ENCODE data around the gene SHOX. TPM values are rescaled to one million over a fixed set of nuclear protein-coding genes. Genes with fewer than 3 reads are reported as not detected.

SHOX gene
- total RNA-seq, 2 donors from 2014 or later = not detected

DNA sequence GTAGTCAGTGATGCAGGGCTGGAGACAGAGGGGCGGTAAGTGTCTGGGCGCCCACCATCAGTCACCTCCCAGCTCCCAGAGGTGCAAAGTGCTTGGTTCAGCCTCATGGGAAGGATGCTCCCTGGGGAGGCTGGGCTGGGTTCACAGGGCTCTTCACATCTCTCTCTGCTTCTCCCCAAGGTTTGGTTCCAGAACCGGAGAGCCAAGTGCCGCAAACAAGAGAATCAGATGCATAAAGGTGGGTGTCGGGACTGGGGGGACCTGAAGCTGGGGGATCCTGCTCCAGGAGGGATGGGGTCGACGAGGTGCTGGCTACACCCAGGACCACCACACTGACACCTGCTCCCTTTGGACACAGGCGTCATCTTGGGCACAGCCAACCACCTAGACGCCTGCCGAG, 10.1 kb downstream of the SHOX start:
- DNase-seq = no peak
- intact Hi-C loops (cut with DNase I) = no loop called here

DNA sequence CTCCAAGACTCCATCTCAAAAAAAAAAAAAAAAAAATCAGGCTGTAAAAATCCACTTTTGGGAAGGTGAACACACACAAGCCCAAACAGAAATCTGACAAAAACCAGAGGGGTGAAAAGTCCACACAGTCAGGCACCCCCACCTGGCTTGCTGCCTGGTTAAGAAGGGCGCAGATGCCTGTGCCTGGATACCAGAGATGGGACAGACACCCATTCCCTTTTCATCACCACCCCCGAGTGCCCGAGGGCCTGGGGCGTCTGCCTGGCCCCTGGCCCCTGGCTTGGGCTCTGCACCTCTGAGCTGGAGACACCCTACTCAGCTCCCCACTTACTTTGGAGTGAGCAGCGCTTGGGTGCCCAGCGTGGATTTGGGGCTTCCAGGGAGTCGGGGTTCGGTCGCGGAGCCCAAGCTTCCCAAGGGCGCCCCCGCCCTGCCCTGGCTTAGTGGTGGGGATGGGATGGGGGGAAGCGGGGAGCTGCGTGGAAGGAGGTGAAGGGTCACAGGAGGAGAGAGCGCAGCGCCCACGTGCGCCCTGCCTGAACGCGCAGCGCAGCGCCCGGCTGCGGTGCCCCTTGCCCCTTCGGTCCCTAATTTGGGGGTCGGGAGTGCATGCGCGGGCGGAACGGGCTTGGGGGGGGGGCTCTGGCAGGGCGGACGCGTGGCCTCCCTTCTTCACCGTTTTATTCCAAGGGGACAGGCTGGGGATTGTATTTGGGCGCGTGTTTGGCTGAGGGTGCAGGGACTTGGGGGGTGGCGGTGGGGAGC, 11.3 kb downstream of the SHOX start:
- no peak overlapping the region for H3K27ac ChIP-seq
- no peak overlapping the region for H3K4me3 ChIP-seq
- no peak for TF ChIP-seq POLR2A (IDR thresholded peaks at IDR 0.05)
- TF ChIP-seq, protein P1, sequence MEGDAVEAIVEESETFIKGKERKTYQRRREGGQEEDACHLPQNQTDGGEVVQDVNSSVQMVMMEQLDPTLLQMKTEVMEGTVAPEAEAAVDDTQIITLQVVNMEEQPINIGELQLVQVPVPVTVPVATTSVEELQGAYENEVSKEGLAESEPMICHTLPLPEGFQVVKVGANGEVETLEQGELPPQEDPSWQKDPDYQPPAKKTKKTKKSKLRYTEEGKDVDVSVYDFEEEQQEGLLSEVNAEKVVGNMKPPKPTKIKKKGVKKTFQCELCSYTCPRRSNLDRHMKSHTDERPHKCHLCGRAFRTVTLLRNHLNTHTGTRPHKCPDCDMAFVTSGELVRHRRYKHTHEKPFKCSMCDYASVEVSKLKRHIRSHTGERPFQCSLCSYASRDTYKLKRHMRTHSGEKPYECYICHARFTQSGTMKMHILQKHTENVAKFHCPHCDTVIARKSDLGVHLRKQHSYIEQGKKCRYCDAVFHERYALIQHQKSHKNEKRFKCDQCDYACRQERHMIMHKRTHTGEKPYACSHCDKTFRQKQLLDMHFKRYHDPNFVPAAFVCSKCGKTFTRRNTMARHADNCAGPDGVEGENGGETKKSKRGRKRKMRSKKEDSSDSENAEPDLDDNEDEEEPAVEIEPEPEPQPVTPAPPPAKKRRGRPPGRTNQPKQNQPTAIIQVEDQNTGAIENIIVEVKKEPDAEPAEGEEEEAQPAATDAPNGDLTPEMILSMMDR (IDR thresholded peaks at IDR 0.05) = no peak
- H3K36me3 ChIP-seq (replicated peaks in 1 of 2; ENCODE audit: insufficient read depth in 1 of 2, low read depth in 2 of 2) = no peaks in the 10 kb centered on the region
- no peaks in the 10 kb centered on the region for H3K27me3 ChIP-seq
- WGBS, 2 donors = 1 to 5% methylated on average over 22 to 36 of the region's 37 CpGs
- intact Hi-C loops (cut with DNase I) = no loop called here
- DNase-seq (no peak), ATAC-seq (no peak)
- no peaks in the 10 kb centered on the region for H3K9me3 ChIP-seq
- no peaks in the 10 kb centered on the region for H3K4me1 ChIP-seq

More for the DNA sequence above, 10.1 kb downstream of the SHOX start:
- H3K27ac ChIP-seq = no peak overlapping the region
- H3K4me1 ChIP-seq = no peaks in the 10 kb centered on the region
- TF ChIP-seq POLR2A (IDR thresholded peaks at IDR 0.05) = no peak
- TF ChIP-seq, protein P1 (IDR thresholded peaks at IDR 0.05) = no peak
- 7% methylated on average over 5 to 10 of the region's 10 CpGs for WGBS, 2 donors
- H3K4me3 ChIP-seq = no peak overlapping the region
- ATAC-seq = no peak
- H3K9me3 ChIP-seq = no peaks in the 10 kb centered on the region
- no peaks in the 10 kb centered on the region for H3K27me3 ChIP-seq
- no peaks in the 10 kb centered on the region for H3K36me3 ChIP-seq (replicated peaks in 1 of 2; ENCODE audit: insufficient read depth in 1 of 2, low read depth in 2 of 2)

DNA sequence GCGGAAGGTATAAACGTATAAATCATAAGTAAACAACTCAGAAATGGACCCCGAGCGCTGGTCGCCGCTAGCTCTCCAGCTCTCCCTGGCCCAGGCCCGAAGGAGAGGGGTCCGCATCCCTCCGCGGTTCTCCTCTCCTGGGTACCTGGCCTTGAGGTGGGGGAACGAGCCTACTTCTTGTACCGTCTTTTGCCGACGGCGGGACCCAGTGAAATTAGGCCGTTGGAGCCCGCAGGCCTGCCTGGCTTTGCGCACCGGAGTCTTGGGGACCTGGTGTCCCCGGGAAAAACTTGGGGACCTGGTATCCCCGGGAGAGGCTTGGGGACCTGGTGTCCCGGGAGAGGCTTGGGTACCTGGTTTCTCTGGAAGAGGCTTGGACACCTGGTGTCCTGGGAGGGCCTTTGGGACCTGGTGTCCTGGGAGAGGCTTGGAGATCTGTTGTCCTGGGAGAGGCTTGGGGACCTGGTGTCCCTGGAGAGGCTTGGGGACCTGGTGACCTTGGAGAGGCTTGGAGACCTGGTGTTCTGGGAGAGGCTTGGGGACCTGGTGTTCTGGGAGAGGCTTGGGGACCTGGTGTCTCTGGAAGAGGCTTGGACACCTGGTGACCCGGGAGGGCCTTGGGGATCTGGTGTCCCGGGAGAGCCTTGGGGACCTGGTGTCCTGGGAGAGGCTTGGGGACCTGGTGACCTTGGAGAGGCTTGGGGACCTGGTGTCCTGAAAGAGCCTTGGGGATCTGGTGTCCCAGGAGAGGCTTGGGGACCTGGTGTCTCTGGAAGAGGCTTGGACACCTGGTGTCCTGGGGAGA, 12.0 kb downstream of the SHOX start:
- DNase-seq (peak in 1 of 4 donors; percentile 6), ATAC-seq (no peak)
- no peaks in the 10 kb centered on the region for H3K9me3 ChIP-seq
- no peak overlapping the region for H3K4me3 ChIP-seq
- no peaks in the 10 kb centered on the region for H3K36me3 ChIP-seq (replicated peaks in 1 of 2; ENCODE audit: insufficient read depth in 1 of 2, low read depth in 2 of 2)
- H3K27me3 ChIP-seq = no peaks in the 10 kb centered on the region
- WGBS, 2 donors = 7% methylated on average over 7 to 21 of the region's 24 CpGs
- no peaks in the 10 kb centered on the region for H3K4me1 ChIP-seq
- TF ChIP-seq POLR2A (IDR thresholded peaks at IDR 0.05) = no peak
- TF ChIP-seq, protein P1 (IDR thresholded peaks at IDR 0.05) = no peak
- no peak overlapping the region for H3K27ac ChIP-seq
- intact Hi-C loops (cut with DNase I) = no loop called here

DNA sequence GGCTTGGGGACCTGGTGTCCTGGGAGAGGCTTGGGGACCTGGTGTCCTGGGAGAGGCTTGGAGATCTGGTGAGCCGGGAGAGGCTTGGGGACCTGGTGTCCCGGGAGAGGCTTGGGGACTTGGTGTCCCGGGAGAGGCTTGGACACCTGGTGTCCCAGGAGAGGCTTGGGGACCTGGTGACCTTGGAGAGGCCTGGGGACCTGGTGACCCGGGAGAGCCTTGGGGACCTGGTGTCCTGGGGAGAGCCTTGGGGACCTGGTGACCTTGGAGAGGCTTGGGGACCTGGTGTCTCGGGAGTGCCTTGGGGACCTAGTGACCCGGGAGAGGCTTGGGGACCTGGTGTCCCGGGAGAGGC, 12.6 kb downstream of the SHOX start:
- TF ChIP-seq, protein P1 (IDR thresholded peaks at IDR 0.05) = no peak
- TF ChIP-seq POLR2A (IDR thresholded peaks at IDR 0.05) = no peak
- 20 to 42% methylated on average over 3 to 7 of the region's 7 CpGs for WGBS, 2 donors
- H3K4me1 ChIP-seq = no peaks in the 10 kb centered on the region
- ATAC-seq (no peak), DNase-seq (no peak)
- no peaks in the 10 kb centered on the region for H3K9me3 ChIP-seq
- H3K27me3 ChIP-seq = no peaks in the 10 kb centered on the region
- intact Hi-C loops (cut with DNase I) = no loop called here
- no peaks in the 10 kb centered on the region for H3K36me3 ChIP-seq (replicated peaks in 1 of 2; ENCODE audit: insufficient read depth in 1 of 2, low read depth in 2 of 2)
- H3K27ac ChIP-seq = no peak overlapping the region
- H3K4me3 ChIP-seq = no peak overlapping the region

Data from body of pancreas (tissue), 4 donors.